CD4-positive, alpha-beta T cell treated with Interleukin-6 for 4 hours (primary cell): ENCODE data around the gene TCAF1.
"Not testable (repeated sequence)": the region's sequence is repeated elsewhere in the genome, so short reads cannot be mapped to it uniquely, and the experiment has no call there.

Experiments used
- DNase-seq: peaks from one replicate; pipeline ENCODE4 v3.0.0-alpha.2; 2020; ENCODE audit warnings: mixed read lengths

Gene TCAF1

GRCh38 chr7:143855443-143855842 lies 46.5 kb downstream of the TCAF1 start:
- not testable (repeated sequence) for DNase-seq

- DNase-seq: no peak
These were observed 51.3 kb downstream of the TCAF1 start for GRCh38 chr7:143850682-143851081.

- no peak for DNase-seq
These were observed 52.0 kb downstream of the TCAF1 start for GRCh38 chr7:143849785-143850479.

- DNase-seq: no peak
These were observed 53.8 kb downstream of the TCAF1 start for GRCh38 chr7:143848192-143848591.

GRCh38 chr7:143846692-143847091 lies 55.3 kb downstream of the TCAF1 start:
- DNase-seq: no peak

- DNase-seq: not testable (repeated sequence)
These were observed 60.3 kb downstream of the TCAF1 start for GRCh38 chr7:143841696-143842095.

GRCh38 chr7:143840062-143840461 lies 61.9 kb downstream of the TCAF1 start:
- DNase-seq: not testable (repeated sequence)

GRCh38 chr7:143837223-143837622 lies 64.8 kb downstream of the TCAF1 start:
- DNase-seq: not testable (repeated sequence)

- not testable (repeated sequence) for DNase-seq
These were observed 65.4 kb downstream of the TCAF1 start for GRCh38 chr7:143836622-143837021.

- DNase-seq: not testable (repeated sequence)
These were observed 65.9 kb downstream of the TCAF1 start for GRCh38 chr7:143836088-143836487.

GRCh38 chr7:143826578-143826977 lies 75.4 kb downstream of the TCAF1 start:
- DNase-seq: not testable (repeated sequence)

GRCh38 chr7:143824295-143825135 lies 77.5 kb downstream of the TCAF1 start:
- not testable (repeated sequence) for DNase-seq

GRCh38 chr7:143823634-143824294 lies 78.2 kb downstream of the TCAF1 start:
- not testable (repeated sequence) for DNase-seq

GRCh38 chr7:143821392-143822277 lies 80.3 kb downstream of the TCAF1 start:
- DNase-seq: not testable (repeated sequence)

- not testable (repeated sequence) for DNase-seq
These were observed 84.1 kb downstream of the TCAF1 start for GRCh38 chr7:143817873-143818272.

GRCh38 chr7:143816471-143817133 lies 85.4 kb downstream of the TCAF1 start:
- DNase-seq: not testable (repeated sequence)

GRCh38 chr7:143810639-143811038 lies 91.3 kb downstream of the TCAF1 start:
- DNase-seq: not testable (repeated sequence)

- not testable (repeated sequence) for DNase-seq
These were observed 95.3 kb downstream of the TCAF1 start for GRCh38 chr7:143806664-143807071.
